ENCODE results near the gene SEM1.
"Not testable (repeated sequence)": the region's sequence is repeated elsewhere in the genome, so short reads cannot be mapped to it uniquely, and the experiment has no call there.

The SEM1 gene

GRCh38 chr7:96663457-96663856 is 46.2 kb downstream of the SEM1 start:
- DNase-seq (ENCODE audit: low read depth in 2 of 2) = no peak

- not testable (repeated sequence) for DNase-seq (ENCODE audit: low read depth in 2 of 2)
These were observed 47.5 kb downstream of the SEM1 start for GRCh38 chr7:96662151-96662550.

- no peak for DNase-seq (ENCODE audit: low read depth in 2 of 2)
These were observed 51.6 kb downstream of the SEM1 start for GRCh38 chr7:96658022-96658412.

GRCh38 chr7:96657347-96658021 is 52.2 kb downstream of the SEM1 start:
- DNase-seq (ENCODE audit: low read depth in 2 of 2) = no peak

- DNase-seq (ENCODE audit: low read depth in 2 of 2) = no peak
These were observed 53.7 kb downstream of the SEM1 start for GRCh38 chr7:96655956-96656355.

- DNase-seq (ENCODE audit: low read depth in 2 of 2) = no peak
These were observed 54.9 kb downstream of the SEM1 start for GRCh38 chr7:96654630-96655188.

- no peak for DNase-seq (ENCODE audit: low read depth in 2 of 2)
These were observed 59.7 kb downstream of the SEM1 start for GRCh38 chr7:96649981-96650380.

GRCh38 chr7:96648784-96649183 is 60.9 kb downstream of the SEM1 start:
- no peak for DNase-seq (ENCODE audit: low read depth in 2 of 2)

GRCh38 chr7:96647733-96648132 is 61.9 kb downstream of the SEM1 start:
- DNase-seq (ENCODE audit: low read depth in 2 of 2) = no peak

GRCh38 chr7:96645084-96645483 is 64.6 kb downstream of the SEM1 start:
- DNase-seq (ENCODE audit: low read depth in 2 of 2) = no peak

GRCh38 chr7:96643436-96643835 is 66.2 kb downstream of the SEM1 start:
- not testable (repeated sequence) for DNase-seq (ENCODE audit: low read depth in 2 of 2)

- no peak for DNase-seq (ENCODE audit: low read depth in 2 of 2)
These were observed 69.6 kb downstream of the SEM1 start for GRCh38 chr7:96640054-96640453.

Data from stimulated activated CD4-positive, alpha-beta T cell treated with anti-CD3 and anti-CD28 coated beads, Interleukin-1b, Interleukin-23, amount 100 ng/mL, for 1 hour (primary cell).